HG03457 (cell line): ENCODE data around the gene SCARF2.
"Not testable (repeated sequence)": the region's sequence is repeated elsewhere in the genome, so short reads cannot be mapped to it uniquely, and the experiment has no call there.

Experiments used
- ATAC-seq: cut with Tn5 transposase; IDR thresholded peaks from one replicate; pipeline ENCODE4 v1.9.1; 2021; ENCODE audit warnings: moderate number of reproducible peaks; ENCODE audit not compliant: unreplicated experiment

Gene SCARF2, protein sequence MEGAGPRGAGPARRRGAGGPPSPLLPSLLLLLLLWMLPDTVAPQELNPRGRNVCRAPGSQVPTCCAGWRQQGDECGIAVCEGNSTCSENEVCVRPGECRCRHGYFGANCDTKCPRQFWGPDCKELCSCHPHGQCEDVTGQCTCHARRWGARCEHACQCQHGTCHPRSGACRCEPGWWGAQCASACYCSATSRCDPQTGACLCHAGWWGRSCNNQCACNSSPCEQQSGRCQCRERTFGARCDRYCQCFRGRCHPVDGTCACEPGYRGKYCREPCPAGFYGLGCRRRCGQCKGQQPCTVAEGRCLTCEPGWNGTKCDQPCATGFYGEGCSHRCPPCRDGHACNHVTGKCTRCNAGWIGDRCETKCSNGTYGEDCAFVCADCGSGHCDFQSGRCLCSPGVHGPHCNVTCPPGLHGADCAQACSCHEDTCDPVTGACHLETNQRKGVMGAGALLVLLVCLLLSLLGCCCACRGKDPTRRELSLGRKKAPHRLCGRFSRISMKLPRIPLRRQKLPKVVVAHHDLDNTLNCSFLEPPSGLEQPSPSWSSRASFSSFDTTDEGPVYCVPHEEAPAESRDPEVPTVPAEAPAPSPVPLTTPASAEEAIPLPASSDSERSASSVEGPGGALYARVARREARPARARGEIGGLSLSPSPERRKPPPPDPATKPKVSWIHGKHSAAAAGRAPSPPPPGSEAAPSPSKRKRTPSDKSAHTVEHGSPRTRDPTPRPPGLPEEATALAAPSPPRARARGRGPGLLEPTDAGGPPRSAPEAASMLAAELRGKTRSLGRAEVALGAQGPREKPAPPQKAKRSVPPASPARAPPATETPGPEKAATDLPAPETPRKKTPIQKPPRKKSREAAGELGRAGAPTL

DNA sequence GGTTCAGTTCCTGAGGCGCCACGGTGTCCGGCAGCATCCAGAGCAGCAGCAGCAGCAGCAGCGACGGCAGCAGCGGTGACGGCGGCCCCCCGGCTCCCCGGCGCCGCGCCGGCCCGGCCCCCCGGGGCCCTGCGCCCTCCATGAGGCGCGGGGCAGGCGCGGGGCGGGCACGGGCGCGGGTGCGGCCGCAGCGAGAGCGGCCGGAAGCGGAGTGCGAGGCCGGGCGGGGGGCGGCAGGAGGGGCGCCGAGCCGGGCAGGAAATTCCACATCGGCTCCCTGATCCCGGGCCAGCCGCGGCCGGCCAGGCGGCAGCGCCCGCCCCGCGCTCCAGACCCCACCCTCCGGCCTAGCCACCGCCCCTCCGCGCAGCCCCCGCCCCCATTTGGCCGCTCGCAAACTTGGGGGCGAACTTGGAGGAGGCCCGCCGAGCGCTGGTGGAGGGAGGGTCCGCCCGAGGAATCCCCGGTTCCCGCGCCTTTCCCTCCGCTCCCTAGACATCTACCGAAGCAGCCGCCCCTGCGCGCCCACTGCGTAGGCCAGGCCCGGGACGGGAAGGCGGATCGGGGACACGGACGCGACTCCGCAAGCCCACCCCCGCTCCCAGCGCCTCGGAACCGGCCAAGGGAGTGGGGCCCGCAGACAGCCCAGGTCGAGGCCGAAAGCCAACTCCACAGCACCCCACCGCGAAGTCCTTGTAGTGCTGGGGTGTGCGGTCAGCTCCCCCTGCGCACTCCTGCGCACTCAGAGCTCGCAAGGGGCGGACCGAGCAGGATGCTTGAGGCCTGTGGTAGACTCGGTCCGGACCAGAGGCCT lies at the start of gene SCARF2:
TSS of gene SCARF2 (minus strand) at position 213 of the 814 bp plus-strand sequence. CDS start at position 142, 71 bp downstream.
- no peak for ATAC-seq

DNA sequence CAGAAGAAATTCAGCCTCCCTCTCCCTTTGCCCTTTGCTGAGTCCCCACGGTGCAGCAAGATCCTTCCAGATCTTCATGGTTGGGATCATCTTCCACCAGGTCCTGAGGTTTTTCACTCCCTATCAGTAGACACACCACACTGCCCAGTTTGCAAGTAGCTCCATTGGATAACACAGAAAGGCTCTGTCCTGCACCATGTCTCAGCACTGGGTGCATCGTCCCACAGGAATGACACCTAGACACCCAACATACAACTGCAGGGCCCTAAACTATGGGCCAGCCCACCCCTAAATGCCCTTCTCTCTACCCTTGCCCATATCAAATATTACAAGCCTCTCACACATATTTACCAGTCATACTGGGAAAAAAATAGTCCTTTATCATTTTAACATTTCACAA lies 48.6 kb upstream of the SCARF2 start:
- no peak for ATAC-seq

DNA sequence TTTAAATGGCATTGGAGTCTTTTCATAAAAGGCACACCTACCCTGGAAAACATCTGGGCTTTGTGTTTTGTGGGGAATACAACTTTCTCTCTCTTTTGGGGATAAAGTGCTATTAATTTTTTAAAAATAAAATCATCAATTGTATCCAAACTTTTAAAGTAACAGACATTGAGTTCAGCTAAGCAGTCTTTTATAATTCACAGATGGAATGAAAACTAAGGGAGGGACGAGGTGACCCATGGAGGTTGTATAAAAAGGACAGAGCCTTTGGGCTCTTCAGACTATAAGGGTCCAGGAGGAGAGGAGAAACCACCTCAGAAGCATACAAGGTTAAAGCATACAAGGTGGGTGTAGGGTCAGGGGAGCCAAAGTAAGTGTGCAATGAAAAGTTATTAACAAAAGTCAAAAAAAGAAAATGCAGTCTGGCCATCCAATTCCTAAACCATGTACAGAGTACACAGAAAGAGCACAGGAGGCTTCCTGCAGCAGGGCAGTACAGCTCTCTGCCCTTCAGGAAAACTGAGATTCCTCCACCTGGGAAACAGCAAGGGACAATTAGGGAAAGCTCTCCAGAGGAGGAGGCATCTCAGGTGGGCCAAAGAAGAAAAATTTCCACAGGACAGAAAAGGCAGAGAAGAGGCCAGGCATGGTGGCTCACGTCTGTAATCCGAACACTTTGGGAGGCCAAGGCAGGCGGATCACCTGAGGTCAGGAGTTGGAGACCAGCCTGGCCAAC lies 47.5 kb upstream of the SCARF2 start:
- ATAC-seq: no peak

DNA sequence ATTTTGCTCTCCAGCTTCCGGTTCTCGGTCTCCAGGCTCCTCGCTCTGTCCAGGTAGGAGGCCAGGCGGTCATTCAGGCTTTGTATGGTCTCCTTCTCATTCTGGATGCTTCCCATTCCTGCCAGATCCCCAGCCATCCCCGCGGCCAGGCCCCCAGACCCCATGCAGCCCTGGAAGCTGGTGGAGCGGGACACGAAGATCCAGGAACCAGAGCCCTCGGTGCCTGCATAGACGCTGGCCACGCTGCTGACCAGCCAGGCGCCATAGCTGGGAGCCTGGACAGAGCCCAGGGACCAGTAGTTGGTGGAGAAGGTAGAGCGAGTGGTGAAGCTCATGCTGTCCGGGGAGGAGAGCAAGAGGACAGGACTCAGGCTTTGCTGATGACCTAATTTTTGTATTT lies 46.1 kb upstream of the SCARF2 start:
- no peak for ATAC-seq

DNA sequence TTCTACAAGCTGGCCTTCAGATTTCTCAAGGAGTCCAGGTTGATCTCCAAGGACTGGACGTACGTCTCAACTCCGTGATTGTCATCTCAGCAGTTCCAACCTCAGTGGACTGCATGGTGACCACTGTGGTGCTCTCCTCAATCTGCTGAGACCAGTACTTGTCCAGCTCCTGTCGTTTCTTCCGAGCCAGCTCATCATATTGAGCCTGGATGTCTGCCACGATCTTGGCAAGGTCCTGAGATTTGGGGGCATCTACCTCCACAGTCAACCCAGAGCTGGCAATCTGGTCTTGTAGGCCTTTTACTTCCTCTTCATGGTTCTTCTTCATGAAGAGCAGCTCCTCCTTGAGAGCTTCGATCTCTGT lies 45.5 kb upstream of the SCARF2 start:
- ATAC-seq: not testable (repeated sequence)

DNA sequence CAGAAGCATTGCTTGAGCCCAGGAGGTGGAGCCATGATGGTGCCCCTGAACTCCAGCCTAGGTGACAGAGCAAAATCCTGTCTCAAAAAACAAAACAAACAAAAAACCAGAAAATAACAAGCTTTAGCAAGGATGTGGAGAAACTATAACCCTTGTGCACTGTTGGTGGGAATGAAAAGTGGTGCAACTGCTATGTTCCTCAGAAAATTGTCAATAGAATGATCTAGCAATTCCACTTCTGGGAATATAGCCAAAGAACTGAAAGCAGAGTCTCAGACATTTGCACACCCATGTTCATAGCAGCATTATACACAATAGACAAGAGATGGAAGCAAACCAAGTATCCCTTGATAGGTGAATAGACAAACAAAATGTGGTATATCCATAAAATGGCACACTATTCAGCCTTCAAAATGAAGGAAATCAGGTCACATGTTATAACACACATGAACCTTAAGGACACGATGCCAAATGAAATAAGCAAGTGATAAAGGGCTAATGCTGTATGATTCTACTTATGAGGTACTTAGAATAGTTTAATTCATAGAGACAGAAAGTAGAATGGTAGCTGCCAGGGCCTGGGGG lies 42.1 kb upstream of the SCARF2 start:
- no peak for ATAC-seq

DNA sequence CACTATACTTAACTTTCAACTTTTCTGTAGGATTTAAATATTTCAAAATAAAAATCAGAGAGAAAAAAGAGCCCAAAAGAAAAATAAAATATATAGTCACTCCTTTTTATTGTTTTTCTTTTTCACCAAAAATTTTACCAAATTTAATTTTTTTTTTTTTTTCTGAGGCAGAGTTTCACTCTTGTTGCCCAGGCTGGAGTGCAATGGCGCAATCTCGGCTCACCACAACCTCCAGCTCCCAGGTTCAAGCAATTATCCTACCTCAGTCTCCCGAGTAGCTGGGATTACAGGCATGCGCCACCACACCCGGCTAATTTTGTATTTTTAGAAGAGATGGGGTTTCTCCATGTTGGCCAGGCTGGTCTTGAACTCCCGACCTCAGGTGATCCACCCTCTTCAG lies 40.4 kb upstream of the SCARF2 start:
- ATAC-seq: not testable (repeated sequence)

DNA sequence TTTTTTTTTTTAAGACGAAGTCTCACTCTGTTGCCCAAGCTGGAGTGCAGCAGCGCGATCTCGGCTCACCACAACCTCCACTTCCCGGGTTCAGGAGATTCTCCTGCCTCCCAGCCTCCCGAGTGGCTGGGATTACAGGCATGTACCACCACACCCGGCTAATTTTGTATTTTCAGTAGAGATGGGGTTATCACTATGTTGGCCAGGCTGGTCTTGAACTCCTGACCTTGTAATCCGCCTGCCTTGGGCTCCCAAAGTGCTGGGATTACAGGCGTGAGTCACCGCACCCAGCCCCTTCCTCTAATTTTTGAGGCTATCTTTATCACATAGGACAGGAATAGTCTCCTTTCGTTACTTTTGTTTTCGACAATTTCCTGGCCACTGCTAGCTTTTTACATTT lies 37.9 kb upstream of the SCARF2 start:
- ATAC-seq: not testable (repeated sequence)

DNA sequence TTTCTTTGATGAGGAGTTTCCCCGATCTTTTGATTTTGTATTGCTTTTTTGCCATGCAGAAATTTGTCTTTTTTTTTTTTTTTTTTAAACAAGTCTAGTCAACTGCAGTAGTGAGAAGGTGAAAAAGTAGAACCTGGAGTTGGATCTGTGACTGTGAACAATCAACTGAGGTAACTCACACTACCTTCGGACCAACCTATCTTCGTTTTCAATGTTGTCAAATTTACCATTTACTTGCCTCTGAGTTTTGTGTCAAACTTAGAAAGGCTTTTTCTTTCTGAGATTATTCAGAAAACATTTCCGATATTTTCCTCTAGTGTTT lies 37.5 kb upstream of the SCARF2 start:
- ATAC-seq: no peak

DNA sequence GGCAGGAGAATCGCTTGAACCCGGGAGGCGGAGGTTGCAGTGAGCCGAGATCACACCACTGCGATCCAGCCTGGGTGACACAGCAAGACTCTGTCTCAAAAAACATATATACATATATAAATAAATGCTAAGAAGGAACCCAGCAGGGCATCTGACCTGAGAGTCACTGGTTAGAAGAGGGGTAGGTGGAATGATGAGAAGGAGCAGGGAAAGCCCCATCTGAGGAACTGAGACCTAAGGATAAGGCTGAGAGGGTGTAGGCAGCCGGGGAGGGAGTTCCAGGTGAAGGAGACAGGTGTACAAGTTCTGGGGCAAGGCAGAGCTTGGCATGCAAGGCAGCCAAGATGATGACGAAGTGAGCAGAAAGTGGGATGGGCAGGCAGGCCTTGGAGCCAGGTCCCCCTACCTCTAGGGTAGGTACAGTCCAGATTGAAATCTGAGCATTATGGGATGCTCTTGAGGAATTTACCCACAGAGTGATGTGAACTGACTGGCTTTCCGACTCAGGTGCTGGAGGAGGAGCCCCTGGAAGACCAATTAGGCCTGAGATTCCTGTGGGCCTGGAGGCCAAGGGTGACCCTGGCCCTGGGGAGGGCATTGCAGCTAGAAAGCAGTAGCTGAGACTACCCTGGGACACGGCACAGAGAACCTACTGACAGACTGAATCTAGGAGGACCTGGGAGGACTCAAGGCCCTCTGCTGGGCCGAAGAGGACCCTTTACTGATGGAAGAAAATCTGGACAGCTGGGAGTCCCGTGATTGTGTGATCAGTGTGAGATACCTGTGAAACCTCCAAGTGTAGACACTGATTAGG lies 35.2 kb upstream of the SCARF2 start:
- ATAC-seq: no peak

DNA sequence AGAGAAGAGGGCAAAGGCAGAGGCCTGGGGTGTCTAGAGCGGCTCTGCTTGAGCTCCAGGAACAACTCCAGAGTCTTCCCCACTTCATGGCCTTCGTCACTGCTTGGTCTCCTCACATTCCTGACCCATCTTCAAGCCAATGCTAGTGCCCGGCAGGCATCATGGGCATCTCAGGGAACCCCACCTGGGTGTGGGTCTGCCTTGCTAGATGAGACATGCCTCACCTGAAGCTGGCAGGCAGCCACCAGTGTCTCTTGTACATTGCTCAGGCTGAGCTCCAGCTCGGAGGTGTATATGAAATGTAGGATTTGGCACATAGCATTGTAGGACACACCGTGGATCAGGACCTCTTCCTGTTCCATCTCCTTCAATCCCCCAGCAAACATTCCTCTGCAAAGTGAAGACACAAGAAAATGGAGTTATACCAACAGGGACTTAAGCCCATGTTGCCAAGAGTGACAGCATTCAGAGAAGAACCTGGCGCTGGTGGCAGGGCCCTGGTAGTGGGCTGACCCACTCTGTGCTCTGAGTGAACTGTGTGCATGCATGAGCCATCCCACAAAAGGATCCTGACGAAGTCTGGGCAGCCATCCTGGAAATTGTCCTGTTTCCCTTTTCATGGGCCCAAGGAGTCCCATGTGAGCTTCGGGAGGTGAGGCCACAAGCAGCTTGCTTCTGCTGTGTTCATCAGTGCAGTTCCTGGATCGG lies 33.7 kb upstream of the SCARF2 start:
- no peak for ATAC-seq

DNA sequence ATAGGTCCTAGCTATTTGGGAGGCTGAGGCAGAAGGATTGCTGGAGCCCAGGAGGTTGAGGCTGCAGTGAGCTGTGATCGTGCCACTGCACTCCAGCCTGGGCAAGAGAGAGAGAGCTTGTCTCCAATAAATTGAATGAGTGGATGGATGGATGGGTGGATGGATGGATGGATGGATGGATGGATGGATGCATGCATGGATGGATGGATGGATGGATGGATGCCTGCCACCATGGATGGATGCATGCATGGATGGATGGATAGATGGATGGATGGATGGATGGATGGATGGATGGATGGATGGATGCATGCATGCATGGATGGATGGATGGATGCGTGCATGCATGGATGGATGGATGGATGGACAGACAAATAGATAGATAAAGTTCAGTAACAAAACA lies 32.9 kb upstream of the SCARF2 start:
- not testable (repeated sequence) for ATAC-seq

DNA sequence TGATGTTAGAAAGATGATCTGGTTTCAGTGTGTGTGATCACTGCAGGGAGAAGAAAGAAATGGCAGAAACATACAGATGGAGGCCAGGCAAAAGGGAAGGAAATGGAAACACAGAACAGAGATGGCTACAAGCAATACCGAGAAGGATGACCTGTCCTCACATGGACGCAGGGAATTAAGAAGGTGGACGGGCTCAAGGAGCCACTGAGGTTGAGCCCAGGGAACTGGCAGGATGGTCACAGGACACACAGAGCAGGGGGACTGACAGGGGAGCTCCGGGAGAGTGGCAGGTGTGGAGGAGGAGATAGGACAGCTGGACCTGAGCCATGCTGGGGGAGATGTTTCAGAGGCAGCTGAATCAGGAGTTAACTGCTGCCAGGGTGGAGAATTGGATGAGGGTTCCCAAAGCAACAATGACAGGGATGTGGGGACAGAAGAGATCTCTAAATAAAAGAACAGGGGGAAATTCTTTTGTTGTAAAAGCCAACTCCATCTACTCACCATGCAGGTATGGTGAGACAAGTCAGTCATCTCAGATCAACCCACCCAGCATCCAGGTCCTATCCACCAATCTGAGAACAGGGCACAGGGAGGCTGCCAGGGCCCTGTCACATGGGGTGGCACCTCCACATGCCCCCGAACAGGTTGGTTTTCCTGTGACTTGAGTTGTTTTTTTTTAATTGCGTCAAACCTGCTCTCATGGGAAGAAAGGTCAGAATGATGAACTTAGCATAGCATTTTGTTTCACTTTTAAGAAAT lies 31.7 kb upstream of the SCARF2 start:
- ATAC-seq: no peak

DNA sequence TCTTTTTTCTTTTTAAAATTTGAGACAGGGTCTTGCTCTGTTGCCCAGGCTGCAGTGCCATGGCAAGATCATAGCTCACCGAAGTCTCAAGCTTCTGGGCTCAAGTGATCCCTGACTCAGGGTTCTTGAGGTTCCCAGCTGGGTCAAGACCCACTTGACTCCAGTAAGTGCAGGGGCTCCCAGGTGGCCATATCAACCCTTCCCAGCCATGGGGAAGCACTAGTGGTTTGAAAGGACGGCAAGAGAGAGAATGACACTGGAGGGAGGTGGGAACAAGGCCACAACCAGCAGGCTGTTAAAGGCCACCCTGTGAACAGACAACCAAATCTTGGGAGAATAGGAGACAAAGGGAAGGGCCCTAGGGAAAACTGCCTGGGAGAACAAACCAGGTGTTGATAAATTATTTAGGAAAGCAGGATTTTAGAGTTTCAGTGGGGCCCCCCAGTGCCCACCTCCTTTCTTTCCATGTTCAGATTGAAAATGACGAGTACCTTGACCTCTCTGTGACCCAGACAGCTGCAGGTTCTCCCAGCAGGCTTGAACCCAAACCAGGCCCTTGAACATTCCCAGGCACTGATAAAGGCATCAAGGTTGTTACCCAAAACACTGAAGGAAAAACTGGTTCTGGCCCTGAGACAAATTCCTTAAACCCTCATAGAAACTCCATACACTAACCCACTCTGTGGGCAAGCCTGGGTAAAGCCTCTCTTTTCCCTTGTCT lies 29.2 kb upstream of the SCARF2 start:
- no peak for ATAC-seq

DNA sequence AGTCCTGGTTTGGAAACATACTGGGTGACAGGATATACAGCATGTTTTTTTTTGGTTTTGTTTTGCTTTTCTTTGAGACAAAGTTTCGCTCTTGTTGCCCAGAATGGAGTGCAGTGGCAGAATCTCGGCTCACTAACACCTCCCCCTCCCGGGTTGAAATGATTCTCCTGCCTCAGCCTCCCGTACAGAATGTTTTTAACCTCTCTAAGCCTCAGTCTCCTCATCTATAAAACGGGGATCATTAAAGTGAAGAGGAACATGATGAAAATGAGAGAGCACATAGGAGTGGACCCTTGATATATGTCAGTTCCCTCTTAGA lies 28.1 kb upstream of the SCARF2 start:
- ATAC-seq: no peak

DNA sequence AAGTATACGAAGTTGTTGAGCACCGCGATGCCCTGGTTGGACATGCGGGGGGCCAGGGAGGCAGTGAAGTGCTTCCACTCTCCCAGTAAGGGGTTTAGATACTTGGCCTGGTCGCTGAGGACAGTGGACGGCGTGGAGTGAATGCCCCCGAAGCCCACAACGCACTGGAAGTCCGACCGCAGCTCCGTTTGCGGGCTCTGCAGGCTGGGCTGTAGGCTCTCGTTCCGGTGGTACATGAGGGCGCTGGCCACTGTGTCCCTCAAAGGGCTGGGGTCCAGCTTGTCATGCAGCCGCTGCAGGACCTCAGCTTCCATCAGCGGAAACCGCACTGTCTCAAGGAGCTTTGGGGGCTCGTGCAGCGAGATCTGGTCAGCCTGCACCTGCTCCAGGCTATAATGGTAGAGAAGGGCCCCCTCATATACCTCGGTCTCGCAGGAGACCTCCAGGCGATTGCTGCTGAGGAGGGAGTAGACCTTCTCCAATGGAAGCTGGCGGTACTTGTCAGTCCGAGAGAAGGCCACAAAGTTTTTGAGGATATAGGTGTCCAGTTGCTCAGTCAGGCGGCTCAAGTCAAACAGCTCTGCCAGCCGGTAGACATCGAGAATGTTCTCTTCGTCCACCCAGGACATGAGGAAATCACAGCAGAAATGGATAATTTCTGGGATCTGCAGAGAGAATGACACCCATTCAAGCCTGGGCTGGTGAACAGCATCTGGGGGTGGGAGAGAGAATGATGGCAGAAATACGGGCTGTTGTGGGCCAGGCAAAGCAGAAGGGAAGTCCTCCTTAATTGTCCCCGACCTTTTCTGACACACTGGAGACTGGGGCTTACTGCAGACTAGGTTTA lies 27.5 kb upstream of the SCARF2 start:
- no peak for ATAC-seq

DNA sequence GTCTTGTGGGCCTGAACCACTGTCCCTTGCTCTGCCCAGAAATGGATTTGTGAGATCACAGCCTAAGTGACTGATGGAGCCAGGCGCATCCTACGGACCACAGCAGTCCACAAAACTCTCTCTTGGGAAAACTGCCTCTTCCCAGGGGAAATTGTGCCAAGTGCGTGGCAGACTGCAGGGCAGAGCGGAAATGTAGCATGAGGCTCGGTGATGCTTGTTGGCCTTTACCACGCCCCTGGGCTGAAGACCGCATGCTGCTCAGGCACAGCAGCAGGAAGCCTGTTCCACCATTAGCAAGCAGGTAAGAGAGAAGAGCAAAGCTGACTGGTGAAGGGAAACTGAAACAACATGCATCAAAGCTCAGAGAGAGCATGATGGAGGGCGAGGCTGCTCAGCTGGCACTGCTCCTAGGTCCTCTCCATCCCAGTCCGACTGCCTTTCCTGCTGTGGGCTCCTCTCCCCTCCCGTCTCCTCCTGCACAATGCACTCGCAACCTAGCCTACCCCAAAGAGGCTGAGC lies 26.5 kb upstream of the SCARF2 start:
- no peak for ATAC-seq
